Breast epithelium (tissue), 4 donors: ENCODE measurements around the gene CNST. TPM values are rescaled to one million over a fixed set of nuclear protein-coding genes. Genes with fewer than 3 reads are reported as not detected.
A peak's percentile ranks its signal among the peaks of the same experiment; 100 is the strongest.

Source experiments
- DNase-seq, 2 donors: peaks; one replicate each; pipeline ENCODE4 v3.0.0-alpha.2; 2019; ENCODE audit warnings: low spot score in 2 of 2
- H3K27ac ChIP-seq, 2 donors: fragments of 200-600 bp; sonication (generic) in 1 of 2; one replicate each; pipeline ENCODE4 v1.5.1; 2016 to 2019; ENCODE audit warnings: mild to moderate bottlenecking in 1 of 2
- H3K27me3 ChIP-seq, 2 donors: fragments of 200-600 bp; sonication (generic) in 1 of 2; one replicate each; pipeline versions ENCODE4 v1.5.1 to v1.6.0; 2017 to 2019; ENCODE audit warnings: control low read depth in 1 of 2, mild to moderate bottlenecking in 1 of 2
- H3K36me3 ChIP-seq: fragments of 200-600 bp; one replicate; pipeline ENCODE4 v1.5.1; 2019
- H3K4me1 ChIP-seq, 2 donors: fragments of 200-600 bp; sonication (generic); one replicate each; pipeline ENCODE4 v1.5.1; 2016 to 2019; ENCODE audit warnings: control low read depth in 1 of 2
- H3K4me3 ChIP-seq, 3 donors: fragments of 200-600 bp; sonication (generic); 1 replicate in 2 of 3; 2 replicates in 1 of 3; pipeline ENCODE4 v1.5.1; 2016 to 2019; ENCODE audit warnings: mild to moderate bottlenecking in 3 of 3, moderate library complexity in 2 of 3
- H3K9me3 ChIP-seq, 2 donors: fragments of 200-600 bp; sonication (generic) in 1 of 2; one replicate each; pipeline ENCODE4 v1.5.1; 2016 to 2019; ENCODE audit warnings: control low read depth in 1 of 2
- POLR2A ChIP-seq: fragments of 450-650 bp; IDR thresholded peaks from one replicate; pipeline ENCODE4 v1.6.1; 2016; ENCODE audit warnings: antibody characterized with exemption, mild to moderate bottlenecking, moderate library complexity
- POLR2AphosphoS5 ChIP-seq, 3 donors: sonication (generic); formaldehyde crosslinking; IDR thresholded peaks; one replicate each; pipeline ENCODE4 v1.6.1; 2017; ENCODE audit warnings: antibody characterized with exemption in 3 of 3
- intact Hi-C: fragments of 100-400 bp; cut with DNase I; formaldehyde crosslinking; loops from one replicate; pipeline ENCODE4 v1.15.1; 2023; ENCODE audit warnings: low total_unique reads
- total RNA-seq, 3 donors: library from RNA; depleted of rRNA; stranded (reverse); fragments of >200 nt; gene quantifications; one replicate each; pipeline ENCODE4 v1.1.0, GENCODE V29; 2016
- TF ChIP-seq, protein P1 (sequence below), 3 donors: fragments of 450-650 bp; IDR thresholded peaks; one replicate each; pipeline ENCODE4 v1.5.1; 2016 to 2017; ENCODE audit warnings: antibody characterized with exemption in 3 of 3, mild to moderate bottlenecking in 3 of 3, moderate library complexity in 3 of 3

The CNST gene
- total RNA-seq, 3 donors from 2014 or later = 25.9 to 30.9 (median 26.4) TPM

DNA sequence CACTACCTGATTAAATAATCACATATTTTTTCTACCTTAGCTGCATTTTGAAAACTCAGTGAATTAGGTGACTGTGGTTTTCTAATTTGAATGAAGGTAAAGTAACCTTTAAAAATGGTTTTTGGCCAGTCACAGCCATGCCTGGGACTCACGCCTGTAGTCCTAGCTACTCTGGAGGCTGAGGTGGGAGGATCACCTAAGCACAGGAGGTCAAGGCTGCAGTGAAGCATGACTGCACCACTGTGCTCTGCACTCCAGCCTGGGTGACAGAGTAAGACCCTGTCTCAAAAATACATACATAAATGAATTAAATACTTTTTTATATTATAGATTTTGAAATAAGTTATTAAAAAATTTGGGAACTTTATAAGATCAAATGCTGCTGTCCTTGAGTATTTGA is 5.7 kb downstream of the CNST start:
- H3K4me3 ChIP-seq = no peak overlapping the region
- H3K27me3 ChIP-seq = no peaks in the 10 kb centered on the region
- intact Hi-C loops = no loop called here
- H3K36me3 ChIP-seq = no peaks in the 10 kb centered on the region
- TF ChIP-seq POLR2A (no peak), POLR2AphosphoS5 (IDR thresholded peaks at IDR 0.05) (no peak)
- TF ChIP-seq, protein P1, sequence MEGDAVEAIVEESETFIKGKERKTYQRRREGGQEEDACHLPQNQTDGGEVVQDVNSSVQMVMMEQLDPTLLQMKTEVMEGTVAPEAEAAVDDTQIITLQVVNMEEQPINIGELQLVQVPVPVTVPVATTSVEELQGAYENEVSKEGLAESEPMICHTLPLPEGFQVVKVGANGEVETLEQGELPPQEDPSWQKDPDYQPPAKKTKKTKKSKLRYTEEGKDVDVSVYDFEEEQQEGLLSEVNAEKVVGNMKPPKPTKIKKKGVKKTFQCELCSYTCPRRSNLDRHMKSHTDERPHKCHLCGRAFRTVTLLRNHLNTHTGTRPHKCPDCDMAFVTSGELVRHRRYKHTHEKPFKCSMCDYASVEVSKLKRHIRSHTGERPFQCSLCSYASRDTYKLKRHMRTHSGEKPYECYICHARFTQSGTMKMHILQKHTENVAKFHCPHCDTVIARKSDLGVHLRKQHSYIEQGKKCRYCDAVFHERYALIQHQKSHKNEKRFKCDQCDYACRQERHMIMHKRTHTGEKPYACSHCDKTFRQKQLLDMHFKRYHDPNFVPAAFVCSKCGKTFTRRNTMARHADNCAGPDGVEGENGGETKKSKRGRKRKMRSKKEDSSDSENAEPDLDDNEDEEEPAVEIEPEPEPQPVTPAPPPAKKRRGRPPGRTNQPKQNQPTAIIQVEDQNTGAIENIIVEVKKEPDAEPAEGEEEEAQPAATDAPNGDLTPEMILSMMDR (IDR thresholded peaks at IDR 0.05) = no peak
- H3K9me3 ChIP-seq = no peaks in the 10 kb centered on the region
- peak overlapping the region in 1 of 2 donors; percentile 72 for H3K27ac ChIP-seq
- H3K4me1 ChIP-seq = peaks cover 0 to 7% of the 10 kb centered on the region in 2 donors
- no peak for DNase-seq

- TF ChIP-seq, protein P1 (IDR thresholded peaks at IDR 0.05) = no peak
- TF ChIP-seq POLR2A (no peak), POLR2AphosphoS5 (IDR thresholded peaks at IDR 0.05) (no peak)
- no peaks in the 10 kb centered on the region for H3K9me3 ChIP-seq
- H3K27me3 ChIP-seq = no peaks in the 10 kb centered on the region
- H3K4me1 ChIP-seq = peaks cover 0 to 2% of the 10 kb centered on the region in 2 donors
- H3K4me3 ChIP-seq = no peak overlapping the region
- no peak for DNase-seq
- intact Hi-C loops = no loop called here
- no peaks in the 10 kb centered on the region for H3K36me3 ChIP-seq
- H3K27ac ChIP-seq = peak overlapping the region in 1 of 2 donors; percentile 61
Observed at GRCh38 chr1:246572785-246573184, 6.5 kb downstream of the CNST start.

GRCh38 chr1:246573491-246573890 is 7.2 kb downstream of the CNST start:
- DNase-seq = no peak
- Histone ChIP-seq H3K4me3 (no peak overlapping the region), H3K27ac (peak overlapping the region in 1 of 2 donors; percentile 61), H3K36me3 (no peaks in the 10 kb centered on the region), H3K4me1 (no peaks in the 10 kb centered on the region), H3K9me3 (no peaks in the 10 kb centered on the region), H3K27me3 (no peaks in the 10 kb centered on the region)
- TF ChIP-seq POLR2AphosphoS5 (IDR thresholded peaks at IDR 0.05) (no peak), POLR2A (no peak)
- TF ChIP-seq, protein P1 (IDR thresholded peaks at IDR 0.05) = no peak
- intact Hi-C loops = no loop called here

DNA sequence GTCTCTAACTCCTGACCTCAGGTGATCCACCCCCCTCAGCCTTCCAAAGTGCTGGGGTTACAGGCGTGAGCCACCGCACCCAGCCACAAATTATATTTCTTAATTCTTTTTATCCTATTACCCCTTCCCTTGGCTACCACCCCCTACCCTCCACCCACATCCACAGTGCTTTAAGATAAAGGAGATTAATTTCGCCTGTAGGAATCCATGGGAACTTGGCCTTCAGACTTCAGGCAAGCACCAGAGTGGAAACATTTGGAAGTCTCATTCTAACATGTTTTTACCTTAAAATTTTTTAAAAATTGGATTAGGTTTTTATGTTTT is 10.4 kb downstream of the CNST start:
- Histone ChIP-seq H3K4me3 (no peak overlapping the region), H3K4me1 (no peaks in the 10 kb centered on the region), H3K9me3 (no peaks in the 10 kb centered on the region), H3K27me3 (no peaks in the 10 kb centered on the region), H3K27ac (no peak overlapping the region), H3K36me3 (no peaks in the 10 kb centered on the region)
- TF ChIP-seq POLR2A = no peak
- TF ChIP-seq, protein P1 (IDR thresholded peaks at IDR 0.05) = no peak
- no peak for TF ChIP-seq POLR2AphosphoS5 (IDR thresholded peaks at IDR 0.05)
- no peak for DNase-seq
- intact Hi-C loops = no loop called here

DNA sequence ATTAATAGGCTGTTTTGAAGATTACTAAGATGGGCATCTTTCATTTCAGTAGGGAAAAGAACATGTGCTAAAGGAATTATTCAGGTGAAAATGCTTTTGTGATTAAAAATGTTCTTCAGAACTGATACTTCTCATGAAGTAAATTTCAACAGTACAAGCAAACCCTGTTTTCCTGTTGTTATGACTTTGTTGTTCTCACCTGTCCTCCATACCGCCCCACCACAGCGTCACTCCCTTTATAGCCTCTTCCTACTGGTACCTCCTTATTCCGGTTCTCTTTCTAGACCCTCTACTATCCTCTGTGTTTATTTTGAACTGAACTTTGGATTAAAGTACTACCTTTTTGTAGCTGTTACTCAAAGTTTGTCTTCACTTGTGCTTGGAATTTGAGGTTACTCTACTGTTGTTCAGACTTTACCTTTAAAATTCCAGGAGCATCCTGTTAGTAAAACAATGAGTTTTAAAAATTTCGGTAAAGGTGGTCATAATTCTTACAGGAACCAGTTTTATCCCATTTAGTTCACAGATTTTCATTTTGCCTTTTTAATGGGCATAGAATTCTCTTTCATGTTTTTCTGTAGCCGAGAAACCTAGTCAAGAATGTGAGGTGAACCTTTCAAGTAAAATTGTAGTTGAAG is 10.9 kb downstream of the CNST start:
- no peaks in the 10 kb centered on the region for H3K4me1 ChIP-seq
- no peak for DNase-seq
- H3K27me3 ChIP-seq = no peaks in the 10 kb centered on the region
- H3K27ac ChIP-seq = no peak overlapping the region
- no peak overlapping the region for H3K4me3 ChIP-seq
- H3K9me3 ChIP-seq = no peaks in the 10 kb centered on the region
- no peaks in the 10 kb centered on the region for H3K36me3 ChIP-seq
- intact Hi-C loops = no loop called here
- TF ChIP-seq, protein P1 (IDR thresholded peaks at IDR 0.05) = no peak
- TF ChIP-seq POLR2AphosphoS5 (IDR thresholded peaks at IDR 0.05) (no peak), POLR2A (no peak)
